HG02884 (cell line): ENCODE data around the gene SLC12A6.
A peak's percentile ranks its signal among the peaks of the same experiment; 100 is the strongest.

Experiments
- ATAC-seq: cut with Tn5 transposase; IDR thresholded peaks from one replicate; pipeline ENCODE4 v1.9.1; 2021; ENCODE audit warnings: mild to moderate bottlenecking, moderate library complexity; ENCODE audit not compliant: unreplicated experiment

SLC12A6 gene

DNA sequence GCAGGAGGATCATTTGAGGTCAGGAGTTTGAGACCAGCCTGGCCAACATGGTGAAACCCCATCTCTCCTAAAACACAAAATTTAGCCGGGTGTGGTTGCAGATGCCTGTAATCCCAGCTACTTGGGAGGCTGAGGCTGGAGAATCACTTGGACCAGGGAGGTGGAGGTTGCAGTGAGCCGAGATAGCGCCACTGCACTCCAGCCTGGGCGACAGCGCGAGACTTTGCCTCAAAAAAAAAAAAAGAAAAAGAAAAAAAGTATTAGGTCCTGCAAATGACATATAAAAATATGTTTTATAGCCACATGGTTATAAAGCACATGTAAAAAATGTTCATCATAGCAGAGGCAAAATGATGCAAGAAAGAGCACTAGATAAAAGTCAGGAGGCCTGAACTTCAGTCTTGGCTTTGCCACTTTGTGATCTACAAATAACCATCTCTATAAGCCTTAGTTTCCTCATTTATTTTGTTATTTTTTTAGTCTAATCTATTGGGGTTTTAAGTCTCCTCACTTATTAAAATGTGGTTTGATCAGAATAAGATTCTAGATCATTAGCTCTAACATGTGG is 4.9 kb downstream of the SLC12A6 start:
- no peak for ATAC-seq

- ATAC-seq = no peak
Observed at GRCh38 chr15:34331809-34332208, 5.8 kb downstream of the SLC12A6 start.

DNA sequence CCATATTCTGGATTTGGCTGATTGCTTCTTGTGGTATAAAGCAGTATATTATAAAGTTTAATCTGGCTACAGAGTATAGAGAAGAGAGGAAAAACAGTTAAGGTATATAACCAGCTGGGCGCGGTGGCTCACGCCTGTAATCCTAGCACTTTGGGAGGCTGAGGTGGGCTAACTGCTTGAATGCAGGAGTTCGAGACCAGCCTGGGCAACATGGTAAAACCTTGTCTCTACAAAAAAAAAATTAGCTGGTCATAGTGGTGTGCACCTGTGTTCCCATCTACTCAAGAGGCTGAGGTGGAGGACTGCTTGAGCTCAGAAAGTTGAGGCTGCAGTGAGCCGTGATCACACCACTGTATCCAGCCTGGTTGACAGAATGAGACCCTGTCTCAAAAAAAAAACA is 7.3 kb downstream of the SLC12A6 start:
- ATAC-seq = no peak

DNA sequence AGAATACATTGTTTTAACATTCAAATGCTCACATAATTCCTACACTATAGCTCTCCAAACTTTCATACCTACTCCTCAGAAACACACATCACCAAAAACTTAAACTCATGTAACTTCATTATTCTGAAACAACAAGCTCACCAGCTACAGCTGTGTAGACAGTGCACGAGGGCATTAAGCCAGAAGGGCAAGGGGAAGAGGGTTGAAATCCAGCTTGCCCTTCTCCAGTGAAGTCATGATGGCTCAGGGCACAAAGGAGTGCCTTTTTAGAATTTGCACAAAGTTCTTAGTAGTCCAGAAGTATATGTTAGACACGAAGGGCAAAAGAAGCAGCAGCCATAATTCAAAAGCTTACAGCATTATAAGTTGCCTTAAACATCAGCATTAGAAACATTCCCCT is 8.6 kb downstream of the SLC12A6 start:
- ATAC-seq = no peak

GRCh38 chr15:34327906-34328305 is 9.7 kb downstream of the SLC12A6 start:
- no peak for ATAC-seq

DNA sequence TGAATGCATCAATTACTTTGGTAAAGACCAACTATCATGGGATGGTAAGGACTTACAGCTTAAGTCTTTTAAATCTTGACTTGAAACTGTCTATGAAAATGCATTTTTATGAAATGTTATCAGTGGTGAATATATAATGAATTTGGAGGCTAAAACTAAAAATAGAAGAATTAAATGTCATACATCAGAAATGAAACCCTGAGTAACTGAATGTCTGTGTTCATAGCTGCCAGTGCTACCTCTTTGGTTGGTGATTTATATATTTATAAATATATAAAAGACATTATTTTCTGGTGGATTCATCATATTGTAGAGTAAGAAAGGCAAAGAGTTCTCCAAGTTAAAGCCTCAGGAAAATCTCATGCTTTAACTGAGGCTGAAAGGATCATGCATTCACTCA is 12.2 kb downstream of the SLC12A6 start:
- no peak for ATAC-seq

GRCh38 chr15:34324933-34325332 is 12.6 kb downstream of the SLC12A6 start:
- no peak for ATAC-seq

GRCh38 chr15:34323217-34323616 is 14.4 kb downstream of the SLC12A6 start:
- no peak for ATAC-seq

DNA sequence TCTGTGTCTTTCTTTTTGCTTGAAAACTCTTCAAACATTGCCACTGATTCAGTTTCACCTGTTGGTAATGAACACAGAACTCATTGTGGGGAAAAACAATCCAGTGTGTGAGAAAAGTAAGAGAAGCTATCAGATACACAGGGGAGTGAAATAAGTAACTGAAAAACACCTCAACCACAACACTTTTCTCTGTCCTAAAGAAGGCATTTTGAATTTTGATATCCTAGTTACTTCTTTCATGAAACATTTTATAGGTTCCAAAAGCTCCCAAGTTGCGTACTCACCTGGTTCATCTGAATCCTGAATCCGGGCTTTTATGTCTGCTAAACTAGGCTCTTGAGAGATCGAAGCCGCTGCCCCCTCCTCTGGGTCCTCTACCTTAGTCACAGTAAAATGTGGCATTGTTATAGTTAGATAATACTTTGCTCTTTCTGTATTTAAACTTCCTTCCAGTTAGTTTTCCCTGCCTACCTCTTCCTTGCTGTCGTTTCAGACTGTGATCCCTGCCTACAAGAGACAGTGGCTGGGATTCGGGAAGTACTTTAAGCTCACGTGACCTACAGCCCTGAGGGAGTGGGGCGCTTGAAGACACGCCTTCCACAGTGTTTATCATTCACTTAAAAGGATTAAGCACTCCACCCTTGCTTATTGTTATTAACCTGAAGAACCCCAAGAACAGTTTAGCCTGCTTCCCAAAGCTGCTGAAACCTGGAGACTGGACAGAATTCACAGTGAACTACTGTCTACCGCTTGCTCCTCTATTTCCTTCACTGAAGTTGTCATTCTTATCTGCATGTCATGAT is 19.1 kb downstream of the SLC12A6 start:
- peak; percentile 76 for ATAC-seq

DNA sequence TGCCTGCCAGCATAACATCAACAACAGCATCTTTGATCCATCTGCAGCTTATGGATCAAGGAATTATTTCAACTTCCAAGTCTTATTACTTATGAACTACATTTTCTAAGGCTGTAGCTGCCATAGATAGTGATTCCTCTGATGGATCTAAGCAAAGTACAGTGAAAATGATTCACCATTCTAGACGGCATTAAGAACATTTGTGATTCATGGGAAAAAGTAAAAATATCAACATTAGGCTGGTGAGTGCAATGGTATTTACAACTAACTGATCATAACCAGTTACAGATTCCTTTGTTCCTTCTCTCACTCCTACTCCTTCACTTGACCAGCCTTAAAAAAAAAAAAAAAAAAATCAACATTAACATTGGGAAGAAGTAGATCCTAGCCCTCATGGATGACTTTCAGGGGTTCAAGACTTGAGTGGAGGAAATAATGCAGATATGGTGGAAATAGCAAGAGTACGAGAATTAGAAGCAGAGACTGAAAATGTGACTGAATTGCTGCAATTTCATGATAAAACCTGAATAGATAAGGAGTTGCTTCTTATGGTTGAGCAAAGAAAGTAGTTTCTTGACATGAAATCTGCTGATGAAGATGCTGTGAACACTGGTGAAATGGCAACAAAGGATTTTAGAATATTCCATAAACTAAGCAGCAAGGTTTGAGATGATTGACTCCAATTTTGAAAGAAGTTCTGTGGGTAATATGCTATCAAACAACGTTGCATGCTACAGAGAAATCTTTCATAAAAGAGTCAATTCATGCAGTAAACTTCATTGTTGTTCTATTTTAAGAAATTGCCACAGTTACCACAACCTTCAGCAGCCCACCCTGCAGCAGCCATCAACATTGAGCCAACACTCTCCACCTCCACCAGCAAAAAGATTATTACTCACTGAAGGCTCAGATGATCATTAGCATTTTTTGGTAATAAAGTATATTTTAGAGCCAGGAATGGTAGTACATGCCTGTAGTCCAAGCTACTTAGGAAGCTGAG is 22.8 kb downstream of the SLC12A6 start:
- ATAC-seq = no peak

GRCh38 chr15:34311563-34311962 is 26.0 kb downstream of the SLC12A6 start:
- no peak for ATAC-seq

DNA sequence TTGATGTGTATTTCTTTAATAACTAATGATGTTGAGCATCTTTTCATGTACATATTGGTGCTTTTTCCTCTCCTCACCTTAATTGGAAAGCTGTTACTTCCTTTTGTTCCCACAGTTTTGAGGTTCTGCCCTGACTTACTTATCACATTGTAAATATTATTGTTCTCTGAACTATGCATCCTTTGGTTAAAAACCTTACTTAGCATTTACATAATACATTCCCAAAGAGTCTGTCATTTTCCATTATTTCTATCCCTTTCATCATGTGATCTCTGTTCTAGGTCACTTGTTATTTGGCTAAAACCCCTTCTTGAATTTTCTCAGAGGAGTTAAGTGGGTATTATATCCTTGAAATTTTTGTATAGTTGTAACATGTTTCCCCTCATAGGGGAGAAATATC is 33.0 kb downstream of the SLC12A6 start:
- no peak for ATAC-seq

DNA sequence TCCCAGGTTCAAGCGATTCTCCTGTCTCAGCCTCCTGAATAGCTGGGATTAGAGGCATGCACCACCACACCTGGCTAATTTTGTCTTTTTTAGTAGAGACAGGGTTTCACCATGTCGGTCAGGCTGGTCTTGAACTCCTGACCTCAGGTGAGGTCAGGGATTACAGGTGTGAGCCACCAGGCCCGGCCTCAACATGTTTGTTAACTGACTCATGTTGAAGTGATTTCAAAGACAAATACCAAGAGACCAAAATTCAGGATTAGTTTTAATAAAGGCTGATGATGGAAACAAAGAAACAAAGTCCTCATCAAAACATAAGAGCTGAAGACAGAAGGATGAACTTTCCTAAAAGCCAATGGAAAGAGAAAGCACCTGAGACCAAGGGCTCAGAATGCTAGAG is 36.5 kb downstream of the SLC12A6 start:
- no peak for ATAC-seq

GRCh38 chr15:34297059-34297458 is 40.5 kb downstream of the SLC12A6 start:
- no peak for ATAC-seq

- ATAC-seq = no peak
Observed at GRCh38 chr15:34292621-34293020, 45.0 kb downstream of the SLC12A6 start.

- ATAC-seq = no peak
Observed at GRCh38 chr15:34284937-34285336, 52.6 kb downstream of the SLC12A6 start.

- no peak for ATAC-seq
Observed at GRCh38 chr15:34282384-34282783, 55.2 kb downstream of the SLC12A6 start.

GRCh38 chr15:34280193-34280592 is 57.4 kb downstream of the SLC12A6 start:
- ATAC-seq = no peak

GRCh38 chr15:34279368-34279767 is 58.2 kb downstream of the SLC12A6 start:
- no peak for ATAC-seq

DNA sequence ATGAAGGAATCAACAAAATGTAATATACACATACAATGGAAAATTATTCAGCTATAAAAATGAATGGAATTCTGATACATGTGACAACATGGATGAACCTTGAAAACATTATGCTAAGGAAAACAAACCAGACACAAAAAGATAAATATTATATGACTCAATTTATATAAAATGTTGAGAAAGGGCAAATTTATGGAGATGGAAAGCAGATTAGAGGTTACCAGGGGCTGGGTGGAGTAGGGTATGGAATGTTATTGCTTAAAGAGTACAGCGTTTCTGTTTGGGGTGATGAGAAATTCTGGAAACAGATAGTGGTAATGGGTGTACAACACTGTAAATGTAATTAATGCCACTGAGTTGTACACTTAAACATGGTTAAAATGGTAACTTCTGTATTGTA is 61.9 kb downstream of the SLC12A6 start:
- ATAC-seq = no peak

DNA sequence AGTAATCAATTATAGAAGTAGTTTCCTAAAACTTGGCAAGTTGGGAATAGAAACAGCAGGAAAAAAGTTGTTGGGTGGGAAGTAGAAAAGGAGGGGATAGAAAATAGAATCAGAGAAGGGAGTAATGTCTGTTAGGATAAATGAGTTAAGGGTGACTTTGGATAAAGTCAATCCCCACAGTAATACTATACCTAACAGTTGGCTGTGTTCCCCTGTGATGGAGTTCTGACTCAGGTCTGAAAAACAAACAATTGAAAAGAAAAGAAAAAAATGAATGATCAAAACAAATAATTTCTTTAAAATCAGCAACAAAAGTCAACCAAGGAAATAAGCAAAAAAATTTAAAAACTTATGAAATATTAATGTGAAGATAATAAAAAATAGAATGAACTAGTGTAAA is 62.4 kb downstream of the SLC12A6 start:
- no peak for ATAC-seq

DNA sequence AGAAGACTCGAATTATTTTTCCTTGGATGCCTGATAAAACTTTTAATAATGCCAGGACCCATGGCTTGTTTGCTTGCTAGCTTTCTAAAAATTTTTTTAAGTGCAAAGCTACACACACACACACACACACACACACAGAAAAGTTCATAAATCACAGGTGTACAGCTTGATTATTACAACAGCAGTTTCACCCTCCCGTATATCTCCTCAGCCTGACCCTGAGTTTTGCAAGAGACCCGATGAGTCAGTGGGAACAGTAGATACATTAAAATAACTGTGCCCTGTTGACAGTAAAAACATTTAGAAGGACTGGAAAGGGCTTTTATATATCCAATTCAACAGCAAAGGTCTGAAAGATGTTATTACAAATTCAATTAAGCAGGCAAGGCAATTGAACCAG is 66.1 kb downstream of the SLC12A6 start:
- no peak for ATAC-seq
